GM12878 (cell line): Measurements from ENCODE around the gene NUDCD3. TPM values are rescaled to one million over a fixed set of nuclear protein-coding genes. Genes with fewer than 3 reads are reported as not detected.

Experiments
- ATAC-seq: fragments of 200-7000 bp; cut with Tn5 transposase; 3 replicates; pipeline ENCODE4 v1.9.1; 2020; ENCODE audit warnings: mild to moderate bottlenecking, moderate library complexity
- BruUV-seq: library from RNA; stranded (reverse); fragments of 400-500 nt; replicated peaks from 2 replicates; lab custom pipeline; 2021; lab: Mats Ljungman, UMichigan
- CTCF ChIA-PET: fragments of 300-600 bp; sonication (Branson Sonifier 250); formaldehyde crosslinking; extraction: SDS; loops from one replicate; lab custom pipeline; 2021; ENCODE audit warnings: inconsistent platforms; lab: Yijun Ruan, JAX
- POLR2A ChIA-PET: fragments of 350-600 bp; formaldehyde crosslinking; extraction: SDS; loops from one replicate; lab custom pipeline; 2021; ENCODE audit warnings: inconsistent platforms; lab: Charles Lee
- RAD21 ChIA-PET: fragments of 300-600 bp; sonication (Branson Sonifier 250); formaldehyde crosslinking; loops from one replicate; lab custom pipeline; 2023; ENCODE audit warnings: antibody characterized with exemption; ENCODE audit not compliant: unreplicated experiment; lab: Charles Lee
- SMC1A ChIA-PET: fragments of 300-600 bp; sonication (Branson Sonifier 250); formaldehyde crosslinking; loops from one replicate; lab custom pipeline; 2023; ENCODE audit not compliant: unreplicated experiment, uncharacterized antibody; lab: Charles Lee
- DNase-seq: peaks from one replicate; pipeline ENCODE4 v3.0.0-alpha.2; 2011; ENCODE audit warnings: low read depth, low spot score
- FAIRE-seq: peaks from 3 replicates; lab custom pipeline; 2011; peaks lifted over from hg19 to GRCh38; lab: Jason Lieb, UNC
- H2AFZ ChIP-seq: 2 replicates; pipeline ENCODE4 v1.6.0; 2011; ENCODE audit warnings: low read depth, low read length, control low read depth; ENCODE audit not compliant: control insufficient read depth
- H3K27ac ChIP-seq: 2 replicates; pipeline ENCODE4 v1.5.1; 2011; ENCODE audit warnings: control low read depth; ENCODE audit not compliant: control insufficient read depth, insufficient read depth
- H3K27me3 ChIP-seq, 2 experiments: replicated peaks in 1 of 2; 2 replicates each; pipeline versions ENCODE4 v1.6.0 to v1.6.1; 2011; ENCODE audit warnings: low read length in 1 of 2; ENCODE audit not compliant: control insufficient read depth in 2 of 2, insufficient read depth in 2 of 2
- H3K36me3 ChIP-seq, 2 experiments: 2 replicates each; pipeline ENCODE4 v1.5.1; 2011; ENCODE audit warnings: low read length in 1 of 2; ENCODE audit not compliant: control insufficient read depth in 2 of 2, insufficient read depth in 2 of 2
- H3K4me1 ChIP-seq: 2 replicates; pipeline ENCODE4 v1.6.1; 2011; ENCODE audit warnings: mild to moderate bottlenecking, low read length, moderate library complexity, mixed read lengths; ENCODE audit not compliant: control insufficient read depth, insufficient read depth
- H3K4me2 ChIP-seq: 2 replicates; pipeline ENCODE4 v1.6.0; 2011; ENCODE audit warnings: control low read depth; ENCODE audit not compliant: control insufficient read depth, insufficient read depth
- H3K4me3 ChIP-seq: fragments of 200-600 bp; sonication (generic); 2 replicates; pipeline ENCODE4 v1.5.1; 2016
- H3K79me2 ChIP-seq: 2 replicates; pipeline ENCODE4 v1.6.0; 2011; ENCODE audit warnings: low read length; ENCODE audit not compliant: control insufficient read depth, insufficient read depth
- H3K9ac ChIP-seq: 2 replicates; pipeline ENCODE4 v1.8.0; 2011; ENCODE audit warnings: low read length, control low read depth, mixed read lengths; ENCODE audit not compliant: control insufficient read depth, insufficient read depth
- H3K9me3 ChIP-seq: replicated peaks from 3 replicates; pipeline ENCODE4 v1.5.1; 2011; ENCODE audit warnings: mild to moderate bottlenecking, low read length; ENCODE audit not compliant: control insufficient read depth, insufficient read depth
- H4K20me1 ChIP-seq: 2 replicates; pipeline ENCODE4 v1.6.0; 2011; ENCODE audit not compliant: control insufficient read depth, insufficient read depth
- CHD4 ChIP-seq: fragments of 200-600 bp; sonication (generic); IDR thresholded peaks from 2 replicates; pipeline ENCODE4 v1.6.1; 2016; ENCODE audit warnings: mild to moderate bottlenecking
- CTCF ChIP-seq, 3 experiments: IDR thresholded peaks in 2 of 3; conservative IDR thresholded peaks in 1 of 3; 2 replicates each; pipeline ENCODE4 v1.5.1; 2011; ENCODE audit warnings: low read depth in 3 of 3, low read length in 3 of 3, mild to moderate bottlenecking in 3 of 3, control low read depth in 2 of 3, moderate library complexity in 2 of 3, inconsistent platforms in 1 of 3, mixed read lengths in 1 of 3; ENCODE audit not compliant: control insufficient read depth in 2 of 3, insufficient read depth in 1 of 3; ENCODE audit errors: extremely low read depth in 1 of 3
- HDGF ChIP-seq: fragments of 450-650 bp; IDR thresholded peaks from 2 replicates; pipeline ENCODE4 v1.6.1; 2016; ENCODE audit warnings: antibody characterized with exemption
- JUND ChIP-seq: IDR thresholded peaks from 2 replicates; pipeline ENCODE4 v1.6.1; 2012; ENCODE audit warnings: low read depth, mild to moderate bottlenecking, low read length, improper control_type of control experiment, moderate library complexity
- PRDM15 ChIP-seq: fragments of 450-650 bp; formaldehyde crosslinking; IDR thresholded peaks from 2 replicates; pipeline ENCODE4 v1.4.0; 2020; ENCODE audit warnings: mild to moderate bottlenecking, moderate library complexity
- RAD51 ChIP-seq: fragments of 450-650 bp; IDR thresholded peaks from 2 replicates; pipeline ENCODE4 v1.6.1; 2016; ENCODE audit warnings: moderate library complexity, mild to moderate bottlenecking, inconsistent platforms
- RCOR1 ChIP-seq: conservative IDR thresholded peaks from 2 replicates; pipeline ENCODE4 v1.6.1; 2012; ENCODE audit warnings: low read depth, low read length, improper control_type of control experiment
- SIX5 ChIP-seq: IDR thresholded peaks from 2 replicates; pipeline ENCODE4 v1.6.1; 2011; ENCODE audit warnings: mild to moderate bottlenecking, low read depth, low read length, moderate library complexity; ENCODE audit not compliant: severe bottlenecking
- SKIL ChIP-seq: fragments of 450-650 bp; IDR thresholded peaks from 2 replicates; pipeline ENCODE4 v1.6.1; 2017; ENCODE audit warnings: mild to moderate bottlenecking, low read depth, inconsistent platforms; ENCODE audit not compliant: poor library complexity, severe bottlenecking
- SREBF1 ChIP-seq: IDR thresholded peaks from 2 replicates; pipeline ENCODE4 v1.6.1; 2012; ENCODE audit warnings: mild to moderate bottlenecking, low read length
- SRF ChIP-seq, 2 experiments: IDR thresholded peaks; 2 replicates each; pipeline ENCODE4 v1.6.1; 2011; ENCODE audit warnings: low read depth in 2 of 2, low read length in 2 of 2, mild to moderate bottlenecking in 1 of 2, moderate library complexity in 1 of 2
- STAT3 ChIP-seq: IDR thresholded peaks from 2 replicates; pipeline ENCODE4 v1.6.1; 2011; ENCODE audit warnings: low read depth, low read length, improper control_type of control experiment
- USF1 ChIP-seq: IDR thresholded peaks from 2 replicates; pipeline ENCODE4 v1.6.1; 2011; ENCODE audit warnings: borderline replicate concordance, low read depth, mild to moderate bottlenecking, moderate library complexity, mixed read lengths, low read length; ENCODE audit not compliant: insufficient read depth; ENCODE audit errors: extremely low read length
- ZNF274 ChIP-seq: IDR thresholded peaks from one replicate; pipeline ENCODE4 v1.8.0; 2011; ENCODE audit not compliant: insufficient read length, insufficient read depth
- WGBS: methylation state at CpG from one replicate; pipeline ENCODE4 v1.1.6; 2016; ENCODE audit warnings: low lambda C conversion rate; ENCODE audit not compliant: insufficient replicate concordance, insufficient coverage; ENCODE audit errors: missing lambda C conversion rate; 5-methylcytosine and 5-hydroxymethylcytosine counted together
- in situ Hi-C: fragments of 300-500 bp; cut with MboI; formaldehyde crosslinking; loops from 9 replicates; pipeline ENCODE4 v1.14.3; 2018; ENCODE audit warnings: mixed read lengths
- intact Hi-C: fragments of 100-400 bp; cut with micrococcal nuclease; formaldehyde crosslinking; loops from one replicate; pipeline ENCODE4 v1.14.2; 2022; ENCODE audit not compliant: unreplicated experiment
- polyA plus RNA-seq, 11 experiments: library from polyadenylated mRNA; depleted of rRNA in 4 of 11; unstranded in 6 of 11; stranded (reverse) in 5 of 11; fragments of >200 nt; fragmentation: Nextera tagmentation in 4 of 11; fragmentation: Illumina TruSeq in 1 of 11; extraction: Ambion mirVana in 4 of 11; extraction: Trizol in 1 of 11; gene quantifications; 1 replicate in 1 of 11; 2 replicates in 10 of 11; pipeline versions ENCODE4 v1.2.1 to v1.2.3, GENCODE V29; 2011 to 2016; ENCODE audit warnings: inconsistent platforms in 2 of 11, missing spikeins in 2 of 11, low read depth in 1 of 11
- total RNA-seq, 4 experiments: library from RNA; depleted of rRNA in 3 of 4; stranded (reverse); fragments of >200 nt in 3 of 4; fragmentation: Illumina TruSeq in 1 of 4; extraction: Trizol in 1 of 4; gene quantifications; 2 replicates each; pipeline versions ENCODE4 v1.2.1 to v1.2.3, GENCODE V29; 2013 to 2021

NUDCD3 gene
- total and polyA plus RNA-seq, 10 of the 15 experiments (the other 5 are each of a cell fraction or from before 2014, with no cell fraction given) = 25.0 to 89.8 (median 46.4) TPM

GRCh38 chr7:44372560-44373417 is 117.7 kb downstream of the NUDCD3 start:
- CTCF ChIA-PET = interaction anchor here (0.7 kb wide), 1 partner anchor 485 kb away, joined by 3 read pairs; no protein-coding TSS in a partner anchor
- SMC1A ChIA-PET = interaction anchor here (0.9 kb wide), 2 partner anchors 13 to 107 kb away, joined by 3 to 4 read pairs; no protein-coding TSS in a partner anchor
- ATAC-seq = no peak
- DNase-seq = no peak
- Histone ChIP-seq H3K4me1 (peaks cover 14% of the 10 kb centered on the region), H3K79me2 (no peaks in the 10 kb centered on the region), H3K4me3 (no peak overlapping the region), H3K9me3 (no peaks in the 10 kb centered on the region; the same call in 2 of the 3 replicates), H3K4me2 (no peak overlapping the region), H3K9ac (no peak overlapping the region), H2AFZ (no peak overlapping the region), H3K36me3 (no peaks in the 10 kb centered on the region), H4K20me1 (no peaks in the 10 kb centered on the region), H3K27ac (no peak overlapping the region), H3K27me3 (no peaks in the 10 kb centered on the region)
- no peak for FAIRE-seq
- intact Hi-C loops = loop anchor here (5.0 kb wide), 1 partner anchor 130 kb away; no protein-coding TSS in a partner anchor
- BruUV-seq = no TSS peak
- POLR2A ChIA-PET = no interaction called here
- in situ Hi-C loops = no loop called here
- WGBS = 43% methylated on average over 5 of the region's 5 CpGs
- RAD21 ChIA-PET = no interaction called here
- no peak for TF ChIP-seq SRF (IDR thresholded peaks at IDR 0.05; ENCODE audit: low read depth in 2 of 2, low read length in 2 of 2)
- TF ChIP-seq STAT3 = no peak
- no peak for TF ChIP-seq SREBF1
- TF ChIP-seq PRDM15 (CRISPR knock-in tag) = no peak
- TF ChIP-seq RAD51 = no peak
- no peak for TF ChIP-seq SIX5
- no peak for TF ChIP-seq RCOR1
- TF ChIP-seq CHD4 = no peak
- TF ChIP-seq ZNF274 = no peak
- TF ChIP-seq CTCF (IDR thresholded peaks at IDR 0.05 in 2 of 3, conservative IDR thresholded peaks at IDR 0.05 in 1 of 3; ENCODE audit: control insufficient read depth in 2 of 3, extremely low read depth in 1 of 3, insufficient read depth in 1 of 3, low read depth in 3 of 3, low read length in 3 of 3) = no peak
- TF ChIP-seq JUND = no peak
- no peak for TF ChIP-seq HDGF
- no peak for TF ChIP-seq USF1
- no peak for TF ChIP-seq SKIL
